ENCODE data around the gene QRFP. TPM values are rescaled to one million over a fixed set of nuclear protein-coding genes. Genes with fewer than 3 reads are reported as not detected.
A peak's percentile ranks its signal among the peaks of the same experiment; 100 is the strongest.

QRFP gene
- total RNA-seq, 6 experiments from 2014 or later: 3.3 TPM; not detected in 5

DNA sequence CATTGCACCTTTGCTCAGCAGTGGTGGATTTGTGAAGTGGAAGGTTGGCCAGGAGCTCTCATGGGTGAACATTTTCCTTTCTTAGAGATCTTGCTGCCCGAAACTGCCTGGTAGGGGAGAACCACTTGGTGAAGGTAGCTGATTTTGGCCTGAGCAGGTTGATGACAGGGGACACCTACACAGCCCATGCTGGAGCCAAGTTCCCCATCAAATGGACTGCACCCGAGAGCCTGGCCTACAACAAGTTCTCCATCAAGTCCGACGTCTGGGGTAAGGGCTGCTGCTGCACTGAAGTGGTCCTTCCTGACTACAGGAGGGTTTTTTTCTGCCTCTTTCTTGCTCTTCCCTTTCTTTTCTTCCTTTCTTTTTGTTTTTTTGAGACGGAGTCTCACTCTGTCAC, 21.8 kb downstream of the QRFP start:
- Histone ChIP-seq H3K9me3 (no peaks in the 10 kb centered on the region), H3K4me1 (peaks cover 0 to 20% (median 4%) of the 10 kb centered on the region in 4 donors), H3K27me3 (no peaks in the 10 kb centered on the region), H3K27ac (no peak overlapping the region), H3K36me3 (peaks cover 0 to 35% (median 10%) of the 10 kb centered on the region in 4 donors), H3K4me3 (no peak overlapping the region)
- peak in 1 of 3 donors; percentile 35 for DNase-seq
- no peak for ATAC-seq
- TF ChIP-seq POLR2A (IDR thresholded peaks at IDR 0.05): no peak
- TF ChIP-seq, protein P1, sequence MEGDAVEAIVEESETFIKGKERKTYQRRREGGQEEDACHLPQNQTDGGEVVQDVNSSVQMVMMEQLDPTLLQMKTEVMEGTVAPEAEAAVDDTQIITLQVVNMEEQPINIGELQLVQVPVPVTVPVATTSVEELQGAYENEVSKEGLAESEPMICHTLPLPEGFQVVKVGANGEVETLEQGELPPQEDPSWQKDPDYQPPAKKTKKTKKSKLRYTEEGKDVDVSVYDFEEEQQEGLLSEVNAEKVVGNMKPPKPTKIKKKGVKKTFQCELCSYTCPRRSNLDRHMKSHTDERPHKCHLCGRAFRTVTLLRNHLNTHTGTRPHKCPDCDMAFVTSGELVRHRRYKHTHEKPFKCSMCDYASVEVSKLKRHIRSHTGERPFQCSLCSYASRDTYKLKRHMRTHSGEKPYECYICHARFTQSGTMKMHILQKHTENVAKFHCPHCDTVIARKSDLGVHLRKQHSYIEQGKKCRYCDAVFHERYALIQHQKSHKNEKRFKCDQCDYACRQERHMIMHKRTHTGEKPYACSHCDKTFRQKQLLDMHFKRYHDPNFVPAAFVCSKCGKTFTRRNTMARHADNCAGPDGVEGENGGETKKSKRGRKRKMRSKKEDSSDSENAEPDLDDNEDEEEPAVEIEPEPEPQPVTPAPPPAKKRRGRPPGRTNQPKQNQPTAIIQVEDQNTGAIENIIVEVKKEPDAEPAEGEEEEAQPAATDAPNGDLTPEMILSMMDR (IDR thresholded peaks at IDR 0.05): no peak
- intact Hi-C loops (cut with DNase I): no loop called here
- WGBS (ENCODE audit: insufficient coverage, low coverage, low lambda C conversion rate, missing lambda C conversion rate): 89% methylated on average over 4 of the region's 5 CpGs

DNA sequence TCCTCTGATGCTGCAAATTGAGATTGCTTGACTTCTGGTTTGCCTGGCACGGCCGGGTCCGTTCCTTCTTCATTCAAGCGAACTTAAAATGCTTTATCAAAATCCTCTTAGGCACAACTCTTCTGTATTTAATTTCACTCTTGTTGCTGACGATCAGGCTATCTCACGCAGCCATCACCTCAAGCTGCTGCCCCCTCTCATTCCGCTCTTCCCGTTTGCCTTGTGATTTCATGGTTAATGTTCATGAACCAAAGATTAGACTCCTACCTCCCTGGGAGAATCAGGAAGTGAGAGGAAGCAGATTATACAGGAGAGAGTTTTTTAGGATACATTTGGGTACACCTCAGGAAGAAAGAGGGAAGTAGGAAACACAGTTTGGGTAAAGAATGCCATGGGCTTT, 22.6 kb downstream of the QRFP start:
- DNase-seq: peak in 1 of 3 donors; percentile 11
- Histone ChIP-seq H3K4me3 (no peak overlapping the region), H3K4me1 (peaks cover 0 to 20% (median 4%) of the 10 kb centered on the region in 4 donors), H3K27ac (peak overlapping the region in 1 of 3 donors; percentile 37), H3K27me3 (no peaks in the 10 kb centered on the region), H3K36me3 (peaks cover 0 to 27% (median 6%) of the 10 kb centered on the region in 4 donors), H3K9me3 (no peaks in the 10 kb centered on the region)
- WGBS (ENCODE audit: insufficient coverage, low coverage, low lambda C conversion rate, missing lambda C conversion rate): 77% methylated on average over 4 of the region's 8 CpGs
- ATAC-seq: no peak
- TF ChIP-seq, protein P1 (IDR thresholded peaks at IDR 0.05): no peak
- no peak for TF ChIP-seq POLR2A (IDR thresholded peaks at IDR 0.05)
- intact Hi-C loops (cut with DNase I): no loop called here

DNA sequence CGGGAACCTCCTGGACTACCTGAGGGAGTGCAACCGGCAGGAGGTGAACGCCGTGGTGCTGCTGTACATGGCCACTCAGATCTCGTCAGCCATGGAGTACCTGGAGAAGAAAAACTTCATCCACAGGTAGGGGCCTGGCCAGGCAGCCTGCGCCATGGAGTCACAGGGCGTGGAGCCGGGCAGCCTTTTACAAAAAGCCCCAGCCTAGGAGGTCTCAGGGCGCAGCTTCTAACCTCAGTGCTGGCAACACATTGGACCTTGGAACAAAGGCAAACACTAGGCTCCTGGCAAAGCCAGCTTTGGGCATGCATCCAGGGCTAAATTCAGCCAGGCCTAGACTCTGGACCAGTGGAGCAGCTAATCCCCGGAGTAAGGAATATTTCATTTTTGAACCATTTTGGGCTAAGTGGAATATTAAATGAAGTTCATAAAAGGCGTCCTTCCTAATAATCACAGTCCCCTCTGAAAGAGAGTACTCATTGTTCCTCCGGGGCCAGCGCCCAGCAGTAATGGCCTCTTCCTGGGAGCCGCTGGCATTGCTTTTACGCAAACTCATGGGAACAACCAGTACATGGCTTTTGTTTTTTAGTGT, 23.6 kb downstream of the QRFP start:
- H3K36me3 ChIP-seq: peaks cover 0 to 20% (median 6%) of the 10 kb centered on the region in 4 donors
- intact Hi-C loops (cut with DNase I): no loop called here
- TF ChIP-seq POLR2A (IDR thresholded peaks at IDR 0.05): no peak
- TF ChIP-seq, protein P1 (IDR thresholded peaks at IDR 0.05): no peak
- H3K9me3 ChIP-seq: no peaks in the 10 kb centered on the region
- no peaks in the 10 kb centered on the region for H3K27me3 ChIP-seq
- peak overlapping the region in 2 of 3 donors; percentile 20 to 37 for H3K27ac ChIP-seq
- peaks cover 0 to 20% (median 4%) of the 10 kb centered on the region in 4 donors for H3K4me1 ChIP-seq
- ATAC-seq: peak; percentile 95 to 96 (median 95)
- no peak overlapping the region for H3K4me3 ChIP-seq
- 39% methylated on average over 7 of the region's 15 CpGs for WGBS (ENCODE audit: insufficient coverage, low coverage, low lambda C conversion rate, missing lambda C conversion rate)
- peak; percentile 83 to 93 (median 86) for DNase-seq

DNA sequence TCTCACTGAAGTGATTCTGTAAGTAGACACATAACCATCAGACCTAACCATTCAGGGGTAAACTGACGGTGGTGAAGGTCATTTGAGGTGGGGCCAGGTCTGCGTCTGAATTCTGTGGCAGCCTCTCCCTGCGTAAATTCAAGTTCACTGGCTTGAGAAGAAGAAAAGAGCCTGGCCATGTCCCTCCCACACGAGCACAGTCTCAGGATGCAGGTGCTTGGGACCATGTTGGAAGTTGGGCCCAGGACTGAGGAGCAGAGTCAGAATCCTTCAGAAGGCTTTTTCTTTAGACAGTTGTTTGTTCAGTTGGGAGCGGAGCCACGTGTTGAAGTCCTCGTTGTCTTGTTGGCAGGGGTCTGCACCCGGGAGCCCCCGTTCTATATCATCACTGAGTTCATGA, 24.1 kb downstream of the QRFP start:
- no peaks in the 10 kb centered on the region for H3K27me3 ChIP-seq
- ATAC-seq: peak; percentile 6 to 27 (median 12)

More for the DNA sequence above, 24.1 kb downstream of the QRFP start:
- Histone ChIP-seq H3K27ac (peak overlapping the region in 1 of 3 donors; percentile 33), H3K4me3 (no peak overlapping the region), H3K9me3 (no peaks in the 10 kb centered on the region), H3K36me3 (peaks cover 0 to 20% (median 6%) of the 10 kb centered on the region in 4 donors), H3K4me1 (peaks cover 0 to 20% (median 4%) of the 10 kb centered on the region in 4 donors)
- WGBS (ENCODE audit: insufficient coverage, low coverage, low lambda C conversion rate, missing lambda C conversion rate): 93% methylated on average over 2 of the region's 9 CpGs
- no peak for DNase-seq
- TF ChIP-seq, protein P1 (IDR thresholded peaks at IDR 0.05): no peak
- no peak for TF ChIP-seq POLR2A (IDR thresholded peaks at IDR 0.05)
- intact Hi-C loops (cut with DNase I): no loop called here

Data from right lobe of liver (tissue), 6 donors.